ENCODE measurements around the gene FBXO5.
"Not testable (repeated sequence)": the region's sequence is repeated elsewhere in the genome, so short reads cannot be mapped to it uniquely, and the experiment has no call there.

The FBXO5 gene

DNA sequence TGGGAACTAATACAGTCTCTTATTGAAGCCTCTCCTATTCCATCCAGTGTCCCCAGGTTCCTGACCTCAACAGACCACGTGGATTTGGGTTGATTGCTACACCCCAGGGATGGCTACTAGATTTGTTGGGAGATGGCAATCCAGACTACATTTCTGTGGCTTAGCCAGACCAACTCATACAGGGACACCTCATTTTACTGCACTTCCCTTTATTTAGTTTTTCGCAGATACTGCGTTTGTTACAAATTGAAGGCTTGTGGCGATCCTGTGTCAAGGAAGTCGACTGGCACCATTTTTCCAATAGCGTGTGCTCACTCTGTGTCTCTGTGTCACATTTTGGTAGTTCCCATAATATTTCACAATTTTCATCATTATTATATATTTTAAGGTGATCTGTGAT, 30.0 kb upstream of the FBXO5 start:
- Histone ChIP-seq H3K79me2 (ENCODE audit: low read length) (no peaks in the 10 kb centered on the region), H3K27ac (ENCODE audit: low read length) (no peak overlapping the region), H3K9ac (ENCODE audit: low read length) (no peak overlapping the region), H3K4me3 (ENCODE audit: low read length) (no peak overlapping the region), H3K4me1 (ENCODE audit: low read length) (no peaks in the 10 kb centered on the region), H3K27me3 (ENCODE audit: low read depth, low read length) (peaks cover 7% of the 10 kb centered on the region; the same call in 1 of the 2 replicates), H3K9me3 (ENCODE audit: insufficient read depth, low read length) (no peaks in the 10 kb centered on the region), H3K36me3 (replicated peaks; ENCODE audit: low read depth, low read length) (no peaks in the 10 kb centered on the region), H4K20me1 (ENCODE audit: insufficient read depth, low read length) (no peaks in the 10 kb centered on the region), H3K4me2 (ENCODE audit: low read length) (no peak overlapping the region), H2AFZ (ENCODE audit: low read depth, low read length) (no peak overlapping the region)
- no peak for TF ChIP-seq EZH2phosphoT487 (IDR thresholded peaks at IDR 0.05; ENCODE audit: low read depth)
- TF ChIP-seq, protein P1, sequence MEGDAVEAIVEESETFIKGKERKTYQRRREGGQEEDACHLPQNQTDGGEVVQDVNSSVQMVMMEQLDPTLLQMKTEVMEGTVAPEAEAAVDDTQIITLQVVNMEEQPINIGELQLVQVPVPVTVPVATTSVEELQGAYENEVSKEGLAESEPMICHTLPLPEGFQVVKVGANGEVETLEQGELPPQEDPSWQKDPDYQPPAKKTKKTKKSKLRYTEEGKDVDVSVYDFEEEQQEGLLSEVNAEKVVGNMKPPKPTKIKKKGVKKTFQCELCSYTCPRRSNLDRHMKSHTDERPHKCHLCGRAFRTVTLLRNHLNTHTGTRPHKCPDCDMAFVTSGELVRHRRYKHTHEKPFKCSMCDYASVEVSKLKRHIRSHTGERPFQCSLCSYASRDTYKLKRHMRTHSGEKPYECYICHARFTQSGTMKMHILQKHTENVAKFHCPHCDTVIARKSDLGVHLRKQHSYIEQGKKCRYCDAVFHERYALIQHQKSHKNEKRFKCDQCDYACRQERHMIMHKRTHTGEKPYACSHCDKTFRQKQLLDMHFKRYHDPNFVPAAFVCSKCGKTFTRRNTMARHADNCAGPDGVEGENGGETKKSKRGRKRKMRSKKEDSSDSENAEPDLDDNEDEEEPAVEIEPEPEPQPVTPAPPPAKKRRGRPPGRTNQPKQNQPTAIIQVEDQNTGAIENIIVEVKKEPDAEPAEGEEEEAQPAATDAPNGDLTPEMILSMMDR (IDR thresholded peaks at IDR 0.05; ENCODE audit: low read depth, low read length), result no peak

DNA sequence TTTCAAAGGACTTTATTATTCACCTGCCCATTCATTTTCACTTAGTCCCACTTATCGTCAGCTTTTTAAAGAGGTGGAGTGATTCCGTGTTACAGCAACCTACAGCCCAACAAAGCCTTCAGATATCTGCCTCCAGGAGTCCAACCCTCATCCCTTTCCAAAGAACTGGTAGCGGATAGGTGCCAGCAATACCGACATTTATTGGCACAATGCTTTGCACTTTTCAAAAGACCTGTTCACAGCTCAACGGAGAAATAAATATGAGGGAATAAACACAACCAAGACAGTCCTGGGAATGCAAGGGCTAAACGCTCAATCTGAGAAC, 20.5 kb upstream of the FBXO5 start:
- peaks cover 10% of the 10 kb centered on the region for H3K4me1 ChIP-seq (ENCODE audit: low read length)
- peak overlapping the region; percentile 68 for H2AFZ ChIP-seq (ENCODE audit: low read depth, low read length)
- peak overlapping the region; percentile 83 for H3K9ac ChIP-seq (ENCODE audit: low read length)
- peak overlapping the region; percentile 85 for H3K4me2 ChIP-seq (ENCODE audit: low read length)
- peak overlapping the region; percentile 41; the same call in 1 of the 2 replicates for H3K27ac ChIP-seq (ENCODE audit: low read length)
- H3K27me3 ChIP-seq (ENCODE audit: low read depth, low read length), result no peaks in the 10 kb centered on the region
- H3K4me3 ChIP-seq (ENCODE audit: low read length), result peak overlapping the region; percentile 95
- H4K20me1 ChIP-seq (ENCODE audit: insufficient read depth, low read length), result peaks cover 12% of the 10 kb centered on the region; the same call in 1 of the 2 replicates
- H3K9me3 ChIP-seq (ENCODE audit: insufficient read depth, low read length), result no peaks in the 10 kb centered on the region
- TF ChIP-seq, protein P1 (IDR thresholded peaks at IDR 0.05; ENCODE audit: low read depth, low read length), result no peak
- TF ChIP-seq EZH2phosphoT487 (IDR thresholded peaks at IDR 0.05; ENCODE audit: low read depth), result no peak
- H3K79me2 ChIP-seq (ENCODE audit: low read length), result peaks cover 52% of the 10 kb centered on the region
- H3K36me3 ChIP-seq (replicated peaks; ENCODE audit: low read depth, low read length), result no peaks in the 10 kb centered on the region

DNA sequence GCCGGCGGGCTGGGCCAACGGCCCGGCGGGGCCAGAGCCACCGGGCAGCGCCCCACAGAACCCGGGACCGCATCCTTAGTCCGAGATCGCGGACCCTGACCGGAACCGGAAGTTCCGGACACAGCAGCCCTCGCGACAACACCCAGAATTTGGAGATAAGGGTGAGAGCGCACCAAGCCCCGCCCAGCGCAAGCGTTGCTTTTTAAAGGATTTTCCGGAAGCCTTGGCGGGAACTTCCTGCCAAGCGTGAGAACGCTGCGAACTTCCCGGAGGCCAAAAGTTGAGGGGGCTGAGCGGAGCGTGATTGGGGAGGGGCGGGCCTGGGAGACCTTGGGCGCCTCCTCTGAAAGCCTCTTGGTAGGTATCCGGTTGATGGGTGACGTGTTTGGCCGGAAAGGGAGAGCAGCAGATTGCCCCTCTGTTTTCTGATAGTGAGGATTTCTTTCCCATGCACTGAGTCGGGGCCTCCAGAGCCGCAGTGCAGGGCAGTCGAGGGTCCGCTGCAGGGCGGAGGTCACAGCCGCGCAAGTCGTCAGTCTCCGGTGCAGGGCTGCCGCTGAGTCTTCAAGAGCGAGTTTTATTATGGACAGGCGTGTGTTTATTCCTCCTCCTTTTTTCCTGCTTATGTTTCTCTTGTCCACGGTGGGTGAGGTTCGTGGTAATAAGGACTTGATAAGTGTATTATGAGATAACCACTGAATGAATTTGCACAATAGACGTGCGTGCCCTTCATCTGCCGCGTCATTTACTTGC, 19.9 kb upstream of the FBXO5 start, which contains the start of gene MTRF1L:
MTRF1L (minus strand) TSS at position 97 of the 753 bp plus-strand sequence; CDS start at position 73, 24 bp downstream.
- Histone ChIP-seq H3K27ac (ENCODE audit: low read length) (peak within 1 kb of the TSS; percentile 41), H3K27me3 (ENCODE audit: low read depth, low read length) (no peaks in the 10 kb centered on the region), H3K36me3 (replicated peaks; ENCODE audit: low read depth, low read length) (no peaks in the 10 kb centered on the region), H4K20me1 (ENCODE audit: insufficient read depth, low read length) (peaks cover 14% of the 10 kb centered on the region; the same call in 1 of the 2 replicates), H2AFZ (ENCODE audit: low read depth, low read length) (peak within 1 kb of the TSS; percentile 68), H3K79me2 (ENCODE audit: low read length) (peaks cover 53% of the 10 kb centered on the region), H3K4me2 (ENCODE audit: low read length) (peak within 1 kb of the TSS; percentile 87), H3K4me1 (ENCODE audit: low read length) (peaks cover 10% of the 10 kb centered on the region), H3K4me3 (ENCODE audit: low read length) (peak within 1 kb of the TSS; percentile 95), H3K9me3 (ENCODE audit: insufficient read depth, low read length) (no peaks in the 10 kb centered on the region), H3K9ac (ENCODE audit: low read length) (peak within 1 kb of the TSS; percentile 83)
- TF ChIP-seq EZH2phosphoT487 (IDR thresholded peaks at IDR 0.05; ENCODE audit: low read depth), result no peak
- TF ChIP-seq, protein P1 (IDR thresholded peaks at IDR 0.05; ENCODE audit: low read depth, low read length), result no peak

- TF ChIP-seq, protein P1 (IDR thresholded peaks at IDR 0.05; ENCODE audit: low read depth, low read length), result no peak
- TF ChIP-seq EZH2phosphoT487 (IDR thresholded peaks at IDR 0.05; ENCODE audit: low read depth), result no peak
- no peaks in the 10 kb centered on the region for H3K9me3 ChIP-seq (ENCODE audit: insufficient read depth, low read length)
- H3K36me3 ChIP-seq (replicated peaks; ENCODE audit: low read depth, low read length), result peaks cover 6% of the 10 kb centered on the region
- peak overlapping the region; percentile 87 for H3K4me2 ChIP-seq (ENCODE audit: low read length)
- H3K9ac ChIP-seq (ENCODE audit: low read length), result peak overlapping the region; percentile 83
- H4K20me1 ChIP-seq (ENCODE audit: insufficient read depth, low read length), result peaks cover 14% of the 10 kb centered on the region
- H3K27ac ChIP-seq (ENCODE audit: low read length), result peak overlapping the region; percentile 41
- H3K4me3 ChIP-seq (ENCODE audit: low read length), result peak overlapping the region; percentile 95
- peaks cover 60% of the 10 kb centered on the region for H3K79me2 ChIP-seq (ENCODE audit: low read length)
- peaks cover 10% of the 10 kb centered on the region for H3K4me1 ChIP-seq (ENCODE audit: low read length)
- H3K27me3 ChIP-seq (ENCODE audit: low read depth, low read length), result no peaks in the 10 kb centered on the region
- no peak overlapping the region for H2AFZ ChIP-seq (ENCODE audit: low read depth, low read length)
Observed at GRCh38 chr6:153001767-153002612, 19.1 kb upstream of the FBXO5 start.

DNA sequence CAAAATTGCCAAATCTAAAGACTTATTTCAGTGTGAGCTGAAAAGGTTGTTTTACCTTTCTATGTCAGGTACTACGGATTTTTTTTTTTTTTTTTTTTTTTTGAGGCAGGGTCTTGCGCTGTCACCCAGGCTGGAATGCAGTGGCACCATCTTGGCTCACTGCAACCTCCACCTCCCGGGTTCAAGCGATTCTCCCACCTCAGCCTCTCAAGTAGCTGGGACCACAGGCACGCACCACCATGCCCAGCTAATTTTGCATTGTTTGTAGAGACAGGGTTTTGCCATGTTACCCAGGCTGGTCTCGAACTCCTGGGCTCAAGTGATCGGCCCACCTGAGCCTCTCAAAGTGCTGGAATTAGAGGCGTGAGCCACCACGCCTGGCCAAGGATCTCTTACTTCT, 17.9 kb upstream of the FBXO5 start:
- Histone ChIP-seq H3K4me1 (ENCODE audit: low read length) (peaks cover 12% of the 10 kb centered on the region), H4K20me1 (ENCODE audit: insufficient read depth, low read length) (peaks cover 23% of the 10 kb centered on the region), H3K79me2 (ENCODE audit: low read length) (peaks cover 72% of the 10 kb centered on the region)
- not testable (repeated sequence) for H3K9me3 ChIP-seq (ENCODE audit: insufficient read depth, low read length); H3K4me2 ChIP-seq (ENCODE audit: low read length); H3K27ac ChIP-seq (ENCODE audit: low read length); H3K9ac ChIP-seq (ENCODE audit: low read length); H3K27me3 ChIP-seq (ENCODE audit: low read depth, low read length); H2AFZ ChIP-seq (ENCODE audit: low read depth, low read length); H3K4me3 ChIP-seq (ENCODE audit: low read length); H3K36me3 ChIP-seq (replicated peaks; ENCODE audit: low read depth, low read length)

Measured in OCI-LY3 (cell line).